Fibroblast of the aortic adventitia (primary cell): ENCODE measurements around the gene DRC3. TPM values are rescaled to one million over a fixed set of nuclear protein-coding genes. Genes with fewer than 3 reads are reported as not detected.
"Not testable (repeated sequence)": the region's sequence is repeated elsewhere in the genome, so short reads cannot be mapped to it uniquely, and the experiment has no call there.

Experiments used
- DNase-seq: peaks from one replicate; pipeline ENCODE4 v3.0.0-alpha.2; 2010; ENCODE audit warnings: low read depth
- H3K4me3 ChIP-seq: 2 replicates; pipeline ENCODE4 v1.5.1; 2011; ENCODE audit warnings: low read depth, mild to moderate bottlenecking, control low read depth, low read length, moderate library complexity
- total RNA-seq: library from RNA; depleted of rRNA; stranded (reverse); fragments of >200 nt; gene quantifications from 2 replicates; pipeline ENCODE4 v1.2.3, GENCODE V29; 2012; ENCODE audit warnings: low replicate concordance
- TF ChIP-seq, protein P1 (sequence below): IDR thresholded peaks from 2 replicates; pipeline ENCODE4 v1.5.1; 2011; ENCODE audit warnings: mild to moderate bottlenecking, low read length, control low read depth, inconsistent platforms; ENCODE audit not compliant: insufficient read depth

DRC3 gene
- total RNA-seq, 1 donor = 1.8 TPM

DNA sequence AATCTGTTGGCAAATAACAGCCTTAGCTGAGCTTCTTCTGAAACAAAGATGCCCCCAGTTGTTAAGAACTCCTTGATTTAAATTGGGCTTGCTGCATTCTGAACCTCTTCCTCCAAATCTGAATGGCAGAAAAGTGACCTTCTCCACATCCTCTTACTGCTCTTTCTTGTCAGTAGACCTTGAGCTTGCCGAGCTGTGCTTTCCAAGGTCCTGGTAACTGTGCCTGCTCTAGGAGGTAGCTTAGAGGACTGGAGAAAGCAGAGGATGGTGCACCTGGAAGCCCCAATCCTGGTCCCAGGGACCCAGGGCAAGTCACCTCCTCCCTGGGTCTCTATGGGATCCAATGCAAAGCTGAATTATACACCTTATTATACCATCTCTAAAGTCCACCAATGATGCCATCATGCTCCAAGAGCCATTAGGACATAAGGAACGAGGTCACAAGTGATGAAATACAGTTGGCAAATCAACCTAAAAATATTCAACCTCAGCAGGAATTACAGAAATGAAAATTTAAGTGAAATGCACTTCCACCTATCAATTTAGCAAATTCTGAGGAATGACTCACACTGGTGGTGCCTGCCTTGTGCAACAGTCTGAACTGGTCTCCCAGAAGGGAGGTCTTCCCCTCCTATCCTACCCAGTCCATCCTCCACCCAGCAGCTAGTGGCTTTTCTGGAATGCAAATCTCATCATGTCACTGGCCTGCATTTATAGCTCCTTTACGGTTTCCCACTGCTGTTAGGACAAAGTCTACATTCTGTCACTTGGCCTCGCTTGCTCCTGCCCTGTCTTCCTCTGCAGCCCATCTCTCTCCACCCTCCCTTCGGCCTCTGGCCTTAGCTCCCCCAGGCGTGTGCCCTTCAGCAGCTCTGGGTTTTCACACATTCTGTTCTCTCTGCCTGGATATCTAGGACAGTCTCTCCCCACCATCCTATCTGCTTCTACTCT, 37.1 kb upstream of the DRC3 start:
- peak; percentile 91 for DNase-seq
- no peak overlapping the region for H3K4me3 ChIP-seq
- TF ChIP-seq, protein P1, sequence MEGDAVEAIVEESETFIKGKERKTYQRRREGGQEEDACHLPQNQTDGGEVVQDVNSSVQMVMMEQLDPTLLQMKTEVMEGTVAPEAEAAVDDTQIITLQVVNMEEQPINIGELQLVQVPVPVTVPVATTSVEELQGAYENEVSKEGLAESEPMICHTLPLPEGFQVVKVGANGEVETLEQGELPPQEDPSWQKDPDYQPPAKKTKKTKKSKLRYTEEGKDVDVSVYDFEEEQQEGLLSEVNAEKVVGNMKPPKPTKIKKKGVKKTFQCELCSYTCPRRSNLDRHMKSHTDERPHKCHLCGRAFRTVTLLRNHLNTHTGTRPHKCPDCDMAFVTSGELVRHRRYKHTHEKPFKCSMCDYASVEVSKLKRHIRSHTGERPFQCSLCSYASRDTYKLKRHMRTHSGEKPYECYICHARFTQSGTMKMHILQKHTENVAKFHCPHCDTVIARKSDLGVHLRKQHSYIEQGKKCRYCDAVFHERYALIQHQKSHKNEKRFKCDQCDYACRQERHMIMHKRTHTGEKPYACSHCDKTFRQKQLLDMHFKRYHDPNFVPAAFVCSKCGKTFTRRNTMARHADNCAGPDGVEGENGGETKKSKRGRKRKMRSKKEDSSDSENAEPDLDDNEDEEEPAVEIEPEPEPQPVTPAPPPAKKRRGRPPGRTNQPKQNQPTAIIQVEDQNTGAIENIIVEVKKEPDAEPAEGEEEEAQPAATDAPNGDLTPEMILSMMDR = no peak

DNA sequence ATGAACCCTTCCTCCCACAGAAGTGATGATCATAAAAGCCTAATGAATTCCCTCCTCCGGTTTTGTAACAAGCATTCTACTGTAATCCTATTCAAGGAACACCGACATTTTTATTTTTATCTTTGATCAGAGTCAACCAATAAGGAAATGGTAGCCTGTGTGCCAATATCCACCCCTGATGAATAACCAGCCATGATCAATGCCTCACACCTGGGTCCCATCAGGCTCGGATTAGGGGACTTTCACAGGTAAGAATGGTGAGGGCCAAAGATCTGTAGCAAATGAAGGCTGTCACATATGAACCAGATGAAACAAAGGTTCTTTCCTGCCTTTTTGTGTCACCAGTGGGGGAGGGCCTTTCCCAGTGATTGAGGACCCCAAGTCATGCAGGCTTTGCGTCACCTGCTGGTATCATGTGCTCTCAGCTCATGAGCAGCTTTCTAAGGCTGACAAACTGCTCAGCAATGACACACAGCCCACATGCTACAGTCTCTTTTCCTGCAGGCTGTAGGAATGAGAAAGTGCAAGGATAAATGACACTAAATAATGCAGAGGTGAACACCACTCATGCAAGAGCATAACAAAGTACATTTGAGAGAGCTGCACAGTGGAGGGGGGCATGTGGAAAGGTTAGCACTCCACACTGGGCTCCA, 35.3 kb upstream of the DRC3 start:
- DNase-seq = no peak
- no peak overlapping the region for H3K4me3 ChIP-seq
- TF ChIP-seq, protein P1 = no peak

DNA sequence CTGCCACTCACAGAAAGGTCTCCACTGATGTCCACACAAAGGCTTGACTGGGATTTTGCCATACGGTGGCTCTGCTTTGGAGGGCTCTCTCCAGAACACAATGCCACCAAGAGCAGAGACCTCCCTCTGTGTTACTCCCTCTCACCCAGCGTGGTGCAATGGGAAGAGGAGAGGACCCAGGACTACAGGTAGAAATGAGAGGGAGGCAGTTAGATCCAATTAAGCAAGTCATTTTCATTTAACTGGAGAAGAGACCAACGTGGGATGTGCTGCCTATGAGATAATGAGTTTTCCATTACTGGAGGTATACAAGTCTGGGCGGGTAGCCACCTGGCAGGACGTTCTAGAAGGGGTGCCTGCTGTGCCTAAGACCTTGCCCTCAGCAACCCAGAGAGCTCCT, 34.7 kb upstream of the DRC3 start:
- no peak overlapping the region for H3K4me3 ChIP-seq
- no peak for DNase-seq
- TF ChIP-seq, protein P1 = no peak

DNA sequence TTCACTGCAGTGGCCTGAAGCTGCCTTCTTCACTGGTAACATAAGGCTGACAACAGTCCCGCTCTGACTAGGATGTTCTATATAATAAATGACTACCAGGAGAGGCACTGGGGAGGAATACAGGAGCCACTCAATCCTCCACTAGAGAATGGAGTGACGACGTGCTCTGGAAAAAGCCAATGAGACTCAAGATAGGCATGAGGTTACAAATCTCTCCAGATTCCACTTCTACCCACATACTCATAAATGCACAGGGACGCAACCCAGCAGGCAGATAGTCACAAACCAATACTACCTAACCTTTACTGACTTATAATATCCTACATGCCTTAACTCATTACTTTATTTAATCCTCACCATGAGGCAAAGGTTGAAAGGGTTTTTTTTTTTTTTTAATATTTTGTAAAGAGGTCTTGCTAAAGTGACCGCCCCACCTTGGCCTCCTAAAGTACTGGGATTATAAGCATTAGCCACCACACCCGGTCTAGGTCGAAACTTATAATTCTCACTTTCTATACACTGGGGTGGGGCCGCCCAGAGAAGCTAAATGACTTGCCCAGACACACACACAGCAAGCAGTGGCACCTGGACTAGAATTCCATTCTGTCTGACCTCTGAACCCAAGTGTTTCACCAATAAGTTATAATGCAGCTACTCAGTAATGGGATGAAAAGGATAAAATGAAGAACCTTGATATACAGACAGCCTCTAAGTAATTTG, 34.1 kb upstream of the DRC3 start:
- DNase-seq = no peak
- H3K4me3 ChIP-seq = no peak overlapping the region
- TF ChIP-seq, protein P1 = no peak

DNA sequence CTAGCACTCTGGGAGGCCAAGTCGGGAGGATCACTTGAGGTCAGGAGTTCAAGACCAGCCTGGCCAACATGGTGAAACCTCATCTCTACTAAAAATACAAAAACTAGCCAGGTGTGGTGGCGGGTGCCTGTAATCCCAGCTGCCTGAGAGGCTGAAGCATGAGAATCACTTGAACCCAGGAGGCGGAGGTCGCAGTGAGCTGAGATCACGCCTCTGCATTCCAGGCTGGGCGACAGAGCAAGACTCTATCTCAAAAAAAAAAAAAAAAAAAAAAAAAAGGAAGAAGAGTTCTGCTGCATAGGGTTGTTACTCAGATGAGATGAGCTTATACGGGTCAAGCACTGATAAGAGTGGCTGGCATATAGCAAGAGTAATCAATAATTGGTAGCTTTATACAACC, 32.7 kb upstream of the DRC3 start:
- not testable (repeated sequence) for H3K4me3 ChIP-seq, DNase-seq

DNA sequence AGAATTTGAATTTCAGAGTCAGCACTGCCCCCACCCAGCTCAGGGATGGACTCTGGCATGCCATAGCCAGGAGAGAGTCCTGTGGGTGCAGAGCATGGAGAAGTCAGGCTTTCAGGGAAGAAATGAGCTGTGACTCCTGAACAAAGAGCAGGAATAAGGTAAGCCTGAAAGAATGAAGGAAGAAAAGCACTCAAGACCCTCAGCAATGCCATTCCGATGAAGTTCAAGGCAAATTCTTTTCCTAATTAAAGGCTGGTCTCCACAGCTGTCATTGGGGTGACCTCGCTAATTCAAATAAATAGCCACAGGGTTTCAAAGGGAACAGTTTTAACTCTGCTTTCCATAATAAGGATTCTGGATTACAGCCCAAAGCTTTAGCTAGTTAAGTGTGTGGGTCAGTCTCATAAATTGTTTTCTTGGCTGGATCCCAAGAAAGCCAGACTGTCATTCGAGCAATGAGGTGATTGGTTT, 32.2 kb upstream of the DRC3 start:
- H3K4me3 ChIP-seq = no peak overlapping the region
- TF ChIP-seq, protein P1 = no peak
- DNase-seq = peak; percentile 50

DNA sequence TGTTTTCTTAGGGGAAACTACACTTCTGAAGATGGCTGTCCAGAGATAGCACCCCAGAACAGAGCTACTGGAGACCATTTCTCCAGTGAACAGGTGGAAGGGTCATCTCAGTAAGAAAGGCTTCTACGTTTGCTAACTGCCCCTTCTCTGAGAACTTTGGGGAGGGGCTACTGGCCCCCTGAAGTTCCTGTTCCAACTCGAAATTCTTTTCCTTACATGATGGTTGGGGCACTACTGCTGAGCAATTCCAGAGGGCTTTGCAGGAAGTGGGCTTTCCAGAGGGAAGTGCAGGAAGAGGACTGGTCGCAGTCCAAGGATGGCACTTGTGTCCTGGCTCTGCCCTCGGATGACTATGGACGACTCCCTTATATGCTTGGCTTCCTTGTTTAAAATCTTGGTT, 31.6 kb upstream of the DRC3 start:
- DNase-seq = no peak
- TF ChIP-seq, protein P1 = no peak

More for the DNA sequence above, 31.6 kb upstream of the DRC3 start:
- H3K4me3 ChIP-seq = no peak overlapping the region
